SK-N-SH treated with all-trans-retinoic acid at 6 μM for 48 hours (cell line): ENCODE measurements around the gene DHPS.
"Not testable (repeated sequence)": the region's sequence is repeated elsewhere in the genome, so short reads cannot be mapped to it uniquely, and the experiment has no call there.

Experiments used
- BACH2 ChIP-seq: fragments of 250-450 bp; sonication (Bioruptor Pico); IDR thresholded peaks from 2 replicates; pipeline ENCODE4 v1.9.0; 2021; ENCODE audit warnings: mild to moderate bottlenecking, borderline replicate concordance
- CSDC2 ChIP-seq: fragments of 250-450 bp; sonication (Bioruptor Pico); IDR thresholded peaks from 2 replicates; pipeline ENCODE4 v1.5.0; 2020; ENCODE audit warnings: mild to moderate bottlenecking, moderate library complexity
- ESRRG ChIP-seq: fragments of 250-450 bp; sonication (Bioruptor Pico); IDR thresholded peaks from 2 replicates; pipeline ENCODE4 v1.6.1; 2021; ENCODE audit warnings: mild to moderate bottlenecking
- GLIS3 ChIP-seq: fragments of 250-450 bp; sonication (Bioruptor Pico); IDR thresholded peaks from 2 replicates; pipeline ENCODE4 v1.5.0; 2020; ENCODE audit warnings: mild to moderate bottlenecking, moderate library complexity
- ISL1 ChIP-seq: fragments of 250-450 bp; sonication (Bioruptor Pico); IDR thresholded peaks from 2 replicates; pipeline ENCODE4 v2.1.2; 2022; ENCODE audit warnings: mild to moderate bottlenecking, moderate library complexity
- PATZ1 ChIP-seq: fragments of 250-450 bp; sonication (Bioruptor Pico); IDR thresholded peaks from 2 replicates; pipeline ENCODE4 v1.8.0; 2020; ENCODE audit warnings: mild to moderate bottlenecking, moderate library complexity, borderline replicate concordance
- RARB ChIP-seq: fragments of 250-450 bp; sonication (Bioruptor Pico); IDR thresholded peaks from 2 replicates; pipeline ENCODE4 v1.8.0; 2021; ENCODE audit warnings: mild to moderate bottlenecking, moderate library complexity
- SNAI2 ChIP-seq: fragments of 250-450 bp; sonication (Bioruptor Pico); IDR thresholded peaks from 2 replicates; pipeline ENCODE4 v1.5.0; 2020; ENCODE audit warnings: mild to moderate bottlenecking, moderate library complexity
- ZC3H10 ChIP-seq: fragments of 250-450 bp; sonication (Bioruptor Pico); IDR thresholded peaks from 2 replicates; pipeline ENCODE4 v1.5.1; 2021; ENCODE audit warnings: mild to moderate bottlenecking, moderate library complexity
- ZFP3 ChIP-seq: fragments of 250-450 bp; sonication (Bioruptor Pico); IDR thresholded peaks from 2 replicates; pipeline ENCODE4 v1.5.0; 2020; ENCODE audit warnings: mild to moderate bottlenecking, moderate library complexity
- ZNF565 ChIP-seq: fragments of 450-650 bp; formaldehyde crosslinking; conservative IDR thresholded peaks from 2 replicates; pipeline ENCODE4 v1.5.0; 2020; ENCODE audit warnings: low read depth, mild to moderate bottlenecking, moderate library complexity
- ZNF70 ChIP-seq: fragments of 450-650 bp; formaldehyde crosslinking; IDR thresholded peaks from 2 replicates; pipeline ENCODE4 v1.5.0; 2020; ENCODE audit warnings: mild to moderate bottlenecking, moderate library complexity
- TF ChIP-seq, protein P1 (sequence below): fragments of 250-450 bp; sonication (Bioruptor Pico); IDR thresholded peaks from 2 replicates; pipeline ENCODE4 v1.5.1; 2020; ENCODE audit warnings: low read depth, mild to moderate bottlenecking, moderate library complexity
- TF ChIP-seq, protein P2 (sequence below): fragments of 250-450 bp; sonication (Bioruptor Pico); IDR thresholded peaks from 2 replicates; pipeline ENCODE4 v1.8.0; 2021; ENCODE audit warnings: low read depth, mild to moderate bottlenecking, moderate library complexity, borderline replicate concordance

GRCh38 chr19:12678039-12678438 is 3.6 kb downstream of the DHPS start:
- not testable (repeated sequence) for TF ChIP-seq ZNF70 (CRISPR knock-in tag); RARB (CRISPR knock-in tag); ZNF565 (CRISPR knock-in tag); BACH2; ISL1 (CRISPR knock-in tag); ESRRG; CSDC2 (CRISPR knock-in tag); PATZ1 (CRISPR knock-in tag); ZFP3 (CRISPR knock-in tag); SNAI2 (CRISPR knock-in tag); GLIS3 (CRISPR knock-in tag); ZC3H10 (CRISPR knock-in tag)
- TF ChIP-seq, protein P1, sequence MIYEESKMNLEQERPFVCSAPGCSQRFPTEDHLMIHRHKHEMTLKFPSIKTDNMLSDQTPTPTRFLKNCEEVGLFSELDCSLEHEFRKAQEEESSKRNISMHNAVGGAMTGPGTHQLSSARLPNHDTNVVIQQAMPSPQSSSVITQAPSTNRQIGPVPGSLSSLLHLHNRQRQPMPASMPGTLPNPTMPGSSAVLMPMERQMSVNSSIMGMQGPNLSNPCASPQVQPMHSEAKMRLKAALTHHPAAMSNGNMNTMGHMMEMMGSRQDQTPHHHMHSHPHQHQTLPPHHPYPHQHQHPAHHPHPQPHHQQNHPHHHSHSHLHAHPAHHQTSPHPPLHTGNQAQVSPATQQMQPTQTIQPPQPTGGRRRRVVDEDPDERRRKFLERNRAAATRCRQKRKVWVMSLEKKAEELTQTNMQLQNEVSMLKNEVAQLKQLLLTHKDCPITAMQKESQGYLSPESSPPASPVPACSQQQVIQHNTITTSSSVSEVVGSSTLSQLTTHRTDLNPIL (CRISPR knock-in tag): not testable (repeated sequence)
- TF ChIP-seq, protein P2, sequence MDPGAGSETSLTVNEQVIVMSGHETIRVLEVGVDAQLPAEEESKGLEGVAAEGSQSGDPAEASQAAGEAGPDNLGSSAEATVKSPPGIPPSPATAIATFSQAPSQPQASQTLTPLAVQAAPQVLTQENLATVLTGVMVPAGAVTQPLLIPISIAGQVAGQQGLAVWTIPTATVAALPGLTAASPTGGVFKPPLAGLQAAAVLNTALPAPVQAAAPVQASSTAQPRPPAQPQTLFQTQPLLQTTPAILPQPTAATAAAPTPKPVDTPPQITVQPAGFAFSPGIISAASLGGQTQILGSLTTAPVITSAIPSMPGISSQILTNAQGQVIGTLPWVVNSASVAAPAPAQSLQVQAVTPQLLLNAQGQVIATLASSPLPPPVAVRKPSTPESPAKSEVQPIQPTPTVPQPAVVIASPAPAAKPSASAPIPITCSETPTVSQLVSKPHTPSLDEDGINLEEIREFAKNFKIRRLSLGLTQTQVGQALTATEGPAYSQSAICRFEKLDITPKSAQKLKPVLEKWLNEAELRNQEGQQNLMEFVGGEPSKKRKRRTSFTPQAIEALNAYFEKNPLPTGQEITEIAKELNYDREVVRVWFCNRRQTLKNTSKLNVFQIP (CRISPR knock-in tag): not testable (repeated sequence)
